ENCODE measurements around the gene LMF1.

DNA sequence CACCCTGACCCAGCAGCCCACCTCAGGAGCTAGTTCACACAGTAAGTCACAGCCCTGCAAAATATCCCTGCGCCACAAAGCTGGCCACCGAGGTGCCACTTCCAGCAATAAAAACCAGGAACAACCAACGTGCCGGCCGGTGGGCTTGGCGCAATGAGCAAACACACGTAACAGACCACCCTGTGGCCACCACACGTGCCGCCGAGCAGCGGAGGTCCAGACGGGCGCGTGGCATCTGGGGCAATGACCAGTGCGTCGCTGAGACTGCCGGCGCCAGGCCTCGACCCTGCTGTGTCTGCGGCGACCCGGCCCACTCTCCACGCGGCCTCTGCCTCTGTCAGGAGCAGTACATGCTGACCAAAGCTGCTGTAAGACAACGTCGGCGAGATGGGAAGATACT, 31.5 kb downstream of the LMF1 start:
- TF ChIP-seq POLR2AphosphoS5 (IDR thresholded peaks at IDR 0.05; ENCODE audit: low read depth, low read length) (no peak), SIN3A (IDR thresholded peaks at IDR 0.05; ENCODE audit: borderline replicate concordance, insufficient read depth, low read length) (no peak), TAF1 (IDR thresholded peaks at IDR 0.05; ENCODE audit: borderline replicate concordance, insufficient read depth, low read length) (no peak), FOXP2 (optimal IDR thresholded peaks at IDR 0.05; ENCODE audit: borderline replicate concordance, extremely low read depth, extremely low read length, insufficient read depth) (no peak)
- TF ChIP-seq, protein P1, sequence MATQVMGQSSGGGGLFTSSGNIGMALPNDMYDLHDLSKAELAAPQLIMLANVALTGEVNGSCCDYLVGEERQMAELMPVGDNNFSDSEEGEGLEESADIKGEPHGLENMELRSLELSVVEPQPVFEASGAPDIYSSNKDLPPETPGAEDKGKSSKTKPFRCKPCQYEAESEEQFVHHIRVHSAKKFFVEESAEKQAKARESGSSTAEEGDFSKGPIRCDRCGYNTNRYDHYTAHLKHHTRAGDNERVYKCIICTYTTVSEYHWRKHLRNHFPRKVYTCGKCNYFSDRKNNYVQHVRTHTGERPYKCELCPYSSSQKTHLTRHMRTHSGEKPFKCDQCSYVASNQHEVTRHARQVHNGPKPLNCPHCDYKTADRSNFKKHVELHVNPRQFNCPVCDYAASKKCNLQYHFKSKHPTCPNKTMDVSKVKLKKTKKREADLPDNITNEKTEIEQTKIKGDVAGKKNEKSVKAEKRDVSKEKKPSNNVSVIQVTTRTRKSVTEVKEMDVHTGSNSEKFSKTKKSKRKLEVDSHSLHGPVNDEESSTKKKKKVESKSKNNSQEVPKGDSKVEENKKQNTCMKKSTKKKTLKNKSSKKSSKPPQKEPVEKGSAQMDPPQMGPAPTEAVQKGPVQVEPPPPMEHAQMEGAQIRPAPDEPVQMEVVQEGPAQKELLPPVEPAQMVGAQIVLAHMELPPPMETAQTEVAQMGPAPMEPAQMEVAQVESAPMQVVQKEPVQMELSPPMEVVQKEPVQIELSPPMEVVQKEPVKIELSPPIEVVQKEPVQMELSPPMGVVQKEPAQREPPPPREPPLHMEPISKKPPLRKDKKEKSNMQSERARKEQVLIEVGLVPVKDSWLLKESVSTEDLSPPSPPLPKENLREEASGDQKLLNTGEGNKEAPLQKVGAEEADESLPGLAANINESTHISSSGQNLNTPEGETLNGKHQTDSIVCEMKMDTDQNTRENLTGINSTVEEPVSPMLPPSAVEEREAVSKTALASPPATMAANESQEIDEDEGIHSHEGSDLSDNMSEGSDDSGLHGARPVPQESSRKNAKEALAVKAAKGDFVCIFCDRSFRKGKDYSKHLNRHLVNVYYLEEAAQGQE (IDR thresholded peaks at IDR 0.05; ENCODE audit: insufficient read depth in 1 of 2, low read depth in 2 of 2, low read length in 2 of 2): no peak

All from PFSK-1 (cell line).